SK-N-SH treated with all-trans-retinoic acid at 6 μM for 48 hours (cell line): ENCODE data around the gene CYP26A1.

Source experiments
- ARNTL ChIP-seq: fragments of 450-650 bp; formaldehyde crosslinking; IDR thresholded peaks from 2 replicates; pipeline ENCODE4 v1.5.0; 2020; ENCODE audit warnings: low read depth, mild to moderate bottlenecking, moderate library complexity, borderline replicate concordance
- CSDC2 ChIP-seq: fragments of 250-450 bp; sonication (Bioruptor Pico); IDR thresholded peaks from 2 replicates; pipeline ENCODE4 v1.5.0; 2020; ENCODE audit warnings: mild to moderate bottlenecking, moderate library complexity
- OSR1 ChIP-seq: fragments of 250-450 bp; sonication (Bioruptor Pico); IDR thresholded peaks from 2 replicates; pipeline ENCODE4 v1.8.0; 2022; ENCODE audit warnings: moderate library complexity, mild to moderate bottlenecking, inconsistent platforms
- RARB ChIP-seq: fragments of 250-450 bp; sonication (Bioruptor Pico); IDR thresholded peaks from 2 replicates; pipeline ENCODE4 v1.8.0; 2021; ENCODE audit warnings: mild to moderate bottlenecking, moderate library complexity
- SNAI2 ChIP-seq: fragments of 250-450 bp; sonication (Bioruptor Pico); IDR thresholded peaks from 2 replicates; pipeline ENCODE4 v1.5.0; 2020; ENCODE audit warnings: mild to moderate bottlenecking, moderate library complexity
- TCF4 ChIP-seq: fragments of 250-450 bp; sonication (Bioruptor Pico); IDR thresholded peaks from 2 replicates; pipeline ENCODE4 v1.8.0; 2021; ENCODE audit warnings: mild to moderate bottlenecking, moderate library complexity, borderline replicate concordance
- ZNF8 ChIP-seq: fragments of 450-650 bp; formaldehyde crosslinking; IDR thresholded peaks from 2 replicates; pipeline ENCODE4 v1.5.0; 2020; ENCODE audit warnings: mild to moderate bottlenecking, moderate library complexity
- TF ChIP-seq, protein P1 (sequence below): fragments of 250-450 bp; sonication (Bioruptor Pico); IDR thresholded peaks from 2 replicates; pipeline ENCODE4 v1.8.0; 2020; ENCODE audit warnings: mild to moderate bottlenecking, moderate library complexity, borderline replicate concordance
- TF ChIP-seq, protein P2 (sequence below): fragments of 250-450 bp; sonication (Bioruptor Pico); IDR thresholded peaks from 2 replicates; pipeline ENCODE4 v1.5.1; 2020; ENCODE audit warnings: low read depth, mild to moderate bottlenecking, moderate library complexity
- TF ChIP-seq, protein P3 (sequence below): fragments of 250-450 bp; sonication (Bioruptor Pico); IDR thresholded peaks from 2 replicates; pipeline ENCODE4 v1.5.1; 2021; ENCODE audit warnings: mild to moderate bottlenecking, moderate library complexity

DNA sequence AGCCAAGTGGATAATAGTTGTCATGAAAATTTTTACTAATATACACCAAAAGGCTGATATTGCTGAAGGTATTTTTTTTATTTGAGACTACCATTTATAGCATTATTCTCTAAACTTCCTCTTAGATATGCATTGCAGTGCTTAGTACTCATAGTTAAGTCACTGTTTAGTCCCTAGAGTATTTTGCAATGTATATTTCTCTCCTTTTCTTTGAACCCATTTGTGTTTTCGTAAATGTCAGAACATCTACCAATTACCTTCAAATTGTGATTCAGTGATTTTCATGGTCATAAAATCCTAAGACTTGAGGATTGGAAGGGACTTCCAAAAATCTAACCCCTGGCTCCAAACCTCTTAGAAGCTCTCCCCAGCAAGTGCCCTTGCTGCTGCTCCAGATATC lies 34.6 kb upstream of the CYP26A1 start:
- TF ChIP-seq, protein P1, sequence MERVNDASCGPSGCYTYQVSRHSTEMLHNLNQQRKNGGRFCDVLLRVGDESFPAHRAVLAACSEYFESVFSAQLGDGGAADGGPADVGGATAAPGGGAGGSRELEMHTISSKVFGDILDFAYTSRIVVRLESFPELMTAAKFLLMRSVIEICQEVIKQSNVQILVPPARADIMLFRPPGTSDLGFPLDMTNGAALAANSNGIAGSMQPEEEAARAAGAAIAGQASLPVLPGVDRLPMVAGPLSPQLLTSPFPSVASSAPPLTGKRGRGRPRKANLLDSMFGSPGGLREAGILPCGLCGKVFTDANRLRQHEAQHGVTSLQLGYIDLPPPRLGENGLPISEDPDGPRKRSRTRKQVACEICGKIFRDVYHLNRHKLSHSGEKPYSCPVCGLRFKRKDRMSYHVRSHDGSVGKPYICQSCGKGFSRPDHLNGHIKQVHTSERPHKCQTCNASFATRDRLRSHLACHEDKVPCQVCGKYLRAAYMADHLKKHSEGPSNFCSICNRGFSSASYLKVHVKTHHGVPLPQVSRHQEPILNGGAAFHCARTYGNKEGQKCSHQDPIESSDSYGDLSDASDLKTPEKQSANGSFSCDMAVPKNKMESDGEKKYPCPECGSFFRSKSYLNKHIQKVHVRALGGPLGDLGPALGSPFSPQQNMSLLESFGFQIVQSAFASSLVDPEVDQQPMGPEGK, result no peak
- TF ChIP-seq SNAI2 (no peak), ARNTL (no peak), CSDC2 (no peak), TCF4 (CRISPR knock-in tag) (no peak), ZNF8 (CRISPR knock-in tag) (no peak), RARB (CRISPR knock-in tag) (no peak), OSR1 (CRISPR knock-in tag) (no peak)
- TF ChIP-seq, protein P2, sequence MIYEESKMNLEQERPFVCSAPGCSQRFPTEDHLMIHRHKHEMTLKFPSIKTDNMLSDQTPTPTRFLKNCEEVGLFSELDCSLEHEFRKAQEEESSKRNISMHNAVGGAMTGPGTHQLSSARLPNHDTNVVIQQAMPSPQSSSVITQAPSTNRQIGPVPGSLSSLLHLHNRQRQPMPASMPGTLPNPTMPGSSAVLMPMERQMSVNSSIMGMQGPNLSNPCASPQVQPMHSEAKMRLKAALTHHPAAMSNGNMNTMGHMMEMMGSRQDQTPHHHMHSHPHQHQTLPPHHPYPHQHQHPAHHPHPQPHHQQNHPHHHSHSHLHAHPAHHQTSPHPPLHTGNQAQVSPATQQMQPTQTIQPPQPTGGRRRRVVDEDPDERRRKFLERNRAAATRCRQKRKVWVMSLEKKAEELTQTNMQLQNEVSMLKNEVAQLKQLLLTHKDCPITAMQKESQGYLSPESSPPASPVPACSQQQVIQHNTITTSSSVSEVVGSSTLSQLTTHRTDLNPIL, result no peak
- TF ChIP-seq, protein P3, sequence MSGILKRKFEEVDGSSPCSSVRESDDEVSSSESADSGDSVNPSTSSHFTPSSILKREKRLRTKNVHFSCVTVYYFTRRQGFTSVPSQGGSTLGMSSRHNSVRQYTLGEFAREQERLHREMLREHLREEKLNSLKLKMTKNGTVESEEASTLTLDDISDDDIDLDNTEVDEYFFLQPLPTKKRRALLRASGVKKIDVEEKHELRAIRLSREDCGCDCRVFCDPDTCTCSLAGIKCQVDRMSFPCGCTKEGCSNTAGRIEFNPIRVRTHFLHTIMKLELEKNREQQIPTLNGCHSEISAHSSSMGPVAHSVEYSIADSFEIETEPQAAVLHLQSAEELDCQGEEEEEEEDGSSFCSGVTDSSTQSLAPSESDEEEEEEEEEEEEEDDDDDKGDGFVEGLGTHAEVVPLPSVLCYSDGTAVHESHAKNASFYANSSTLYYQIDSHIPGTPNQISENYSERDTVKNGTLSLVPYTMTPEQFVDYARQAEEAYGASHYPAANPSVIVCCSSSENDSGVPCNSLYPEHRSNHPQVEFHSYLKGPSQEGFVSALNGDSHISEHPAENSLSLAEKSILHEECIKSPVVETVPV (CRISPR knock-in tag), result no peak
